ENCODE results near the gene MTFMT. TPM values are rescaled to one million over a fixed set of nuclear protein-coding genes. Genes with fewer than 3 reads are reported as not detected.

The MTFMT gene
- total RNA-seq, 1 donor from 2014 or later = 13.5 TPM

DNA sequence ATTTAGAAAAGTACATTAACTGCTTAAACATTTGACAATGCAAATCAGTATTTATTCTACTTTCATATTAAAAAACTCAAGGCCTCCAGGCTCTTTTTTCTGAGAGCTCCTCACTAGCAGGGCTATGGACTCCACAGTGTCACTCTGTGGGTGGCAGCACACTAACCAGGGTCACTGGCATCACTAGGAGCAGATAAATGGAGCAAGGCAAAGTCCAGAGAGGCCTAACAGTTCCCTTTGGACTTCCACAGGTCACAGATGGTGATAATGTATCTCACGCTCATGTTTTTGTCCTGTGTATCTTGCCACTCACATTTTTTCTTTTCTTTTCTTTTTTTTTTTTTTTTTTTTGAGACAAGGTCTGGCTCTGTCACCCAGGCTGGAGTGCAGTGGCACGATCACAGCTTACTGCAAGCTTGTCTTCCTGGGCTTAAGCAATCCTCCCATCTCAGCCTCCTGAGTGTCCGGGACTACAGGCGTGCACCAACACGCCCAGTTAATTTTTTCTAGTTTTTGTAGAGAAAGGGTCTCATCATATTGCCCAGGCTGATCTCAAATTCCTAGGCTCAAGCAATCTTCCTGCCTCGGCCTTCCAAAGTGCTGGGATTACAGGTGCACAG, 47.5 kb downstream of the MTFMT start:
- no peak overlapping the region for H3K4me3 Mint-ChIP-seq
- H3K4me1 Mint-ChIP-seq = peaks cover 24% of the 10 kb centered on the region
- no peaks in the 10 kb centered on the region for H3K27me3 Mint-ChIP-seq
- ChIA-PET CTCF (no interaction called here), POLR2A (interaction anchor here (0.6 to 0.7 kb wide), 4 partner anchors 25 to 910 kb away, joined by 5 to 9 read pairs (median 6); no protein-coding TSS in a partner anchor)
- DNase-seq (no peak), ATAC-seq (ENCODE audit: low read depth) (no peak)
- no peaks in the 10 kb centered on the region for H3K9me3 Mint-ChIP-seq
- TF ChIP-seq, protein P1, sequence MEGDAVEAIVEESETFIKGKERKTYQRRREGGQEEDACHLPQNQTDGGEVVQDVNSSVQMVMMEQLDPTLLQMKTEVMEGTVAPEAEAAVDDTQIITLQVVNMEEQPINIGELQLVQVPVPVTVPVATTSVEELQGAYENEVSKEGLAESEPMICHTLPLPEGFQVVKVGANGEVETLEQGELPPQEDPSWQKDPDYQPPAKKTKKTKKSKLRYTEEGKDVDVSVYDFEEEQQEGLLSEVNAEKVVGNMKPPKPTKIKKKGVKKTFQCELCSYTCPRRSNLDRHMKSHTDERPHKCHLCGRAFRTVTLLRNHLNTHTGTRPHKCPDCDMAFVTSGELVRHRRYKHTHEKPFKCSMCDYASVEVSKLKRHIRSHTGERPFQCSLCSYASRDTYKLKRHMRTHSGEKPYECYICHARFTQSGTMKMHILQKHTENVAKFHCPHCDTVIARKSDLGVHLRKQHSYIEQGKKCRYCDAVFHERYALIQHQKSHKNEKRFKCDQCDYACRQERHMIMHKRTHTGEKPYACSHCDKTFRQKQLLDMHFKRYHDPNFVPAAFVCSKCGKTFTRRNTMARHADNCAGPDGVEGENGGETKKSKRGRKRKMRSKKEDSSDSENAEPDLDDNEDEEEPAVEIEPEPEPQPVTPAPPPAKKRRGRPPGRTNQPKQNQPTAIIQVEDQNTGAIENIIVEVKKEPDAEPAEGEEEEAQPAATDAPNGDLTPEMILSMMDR (IDR thresholded peaks at IDR 0.05) = no peak
- H3K27ac Mint-ChIP-seq = no peak overlapping the region
- intact Hi-C loops (cut with micrococcal nuclease) = no loop called here
- H3K36me3 Mint-ChIP-seq (ENCODE audit: low read depth) = peaks cover 56% of the 10 kb centered on the region

DNA sequence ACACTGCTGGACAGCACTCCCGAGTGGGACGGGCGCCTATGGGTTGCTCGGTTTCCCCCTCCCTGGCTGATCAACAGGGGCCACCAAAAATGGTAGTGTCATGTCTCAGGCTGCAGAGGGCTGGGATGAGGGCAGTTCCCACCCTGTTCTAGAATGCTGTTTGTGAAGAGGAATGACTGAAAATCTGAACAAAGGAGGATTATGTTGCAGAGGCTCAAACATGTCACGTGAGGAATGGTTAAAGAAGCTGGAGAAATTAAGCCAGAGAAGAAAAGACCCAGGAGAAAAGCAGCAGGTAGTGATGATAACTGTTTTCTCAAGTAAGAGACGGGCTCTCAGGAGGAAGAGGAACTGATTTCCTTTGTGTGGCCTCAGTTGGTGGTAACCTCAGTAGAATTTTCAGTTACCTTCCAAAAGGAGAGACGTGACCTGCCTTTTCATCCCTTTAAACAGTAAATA, 50.2 kb downstream of the MTFMT start:
- ChIA-PET CTCF (no interaction called here), POLR2A (no interaction called here)
- Mint-ChIP-seq H3K36me3 (ENCODE audit: low read depth) (peaks cover 67% of the 10 kb centered on the region), H3K27me3 (no peaks in the 10 kb centered on the region), H3K27ac (no peak overlapping the region), H3K4me3 (no peak overlapping the region), H3K4me1 (peaks cover 5% of the 10 kb centered on the region), H3K9me3 (no peaks in the 10 kb centered on the region)
- no peak for DNase-seq
- no peak for ATAC-seq (ENCODE audit: low read depth)
- intact Hi-C loops (cut with micrococcal nuclease) = no loop called here
- TF ChIP-seq, protein P1 (IDR thresholded peaks at IDR 0.05) = no peak

DNA sequence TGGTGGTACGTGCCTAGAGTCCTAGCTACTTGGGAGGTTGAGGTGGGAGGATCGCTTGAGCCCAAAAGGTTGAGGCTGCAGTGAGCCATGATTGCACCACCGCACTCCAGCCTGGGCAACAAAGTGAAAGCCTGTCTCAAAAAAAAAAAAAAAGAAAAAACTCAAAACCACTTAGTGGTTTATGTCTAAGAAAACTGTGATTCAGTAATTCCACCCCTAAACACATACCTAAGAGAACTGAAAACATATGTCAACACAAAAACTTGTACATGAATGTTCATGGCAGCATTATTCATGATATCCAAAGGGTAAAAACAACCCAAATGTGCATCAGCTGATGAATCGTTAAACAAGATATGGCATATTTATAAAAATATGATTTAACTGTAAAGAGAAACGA, 54.0 kb downstream of the MTFMT start:
- no peak for ATAC-seq (ENCODE audit: low read depth)
- Mint-ChIP-seq H3K36me3 (ENCODE audit: low read depth) (peaks cover 68% of the 10 kb centered on the region), H3K27me3 (no peaks in the 10 kb centered on the region), H3K4me3 (no peak overlapping the region), H3K27ac (no peak overlapping the region), H3K4me1 (no peaks in the 10 kb centered on the region), H3K9me3 (no peaks in the 10 kb centered on the region)
- intact Hi-C loops (cut with micrococcal nuclease) = no loop called here
- POLR2A ChIA-PET = no interaction called here
- CTCF ChIA-PET = no interaction called here
- TF ChIP-seq, protein P1 (IDR thresholded peaks at IDR 0.05) = no peak
- DNase-seq = no peak

DNA sequence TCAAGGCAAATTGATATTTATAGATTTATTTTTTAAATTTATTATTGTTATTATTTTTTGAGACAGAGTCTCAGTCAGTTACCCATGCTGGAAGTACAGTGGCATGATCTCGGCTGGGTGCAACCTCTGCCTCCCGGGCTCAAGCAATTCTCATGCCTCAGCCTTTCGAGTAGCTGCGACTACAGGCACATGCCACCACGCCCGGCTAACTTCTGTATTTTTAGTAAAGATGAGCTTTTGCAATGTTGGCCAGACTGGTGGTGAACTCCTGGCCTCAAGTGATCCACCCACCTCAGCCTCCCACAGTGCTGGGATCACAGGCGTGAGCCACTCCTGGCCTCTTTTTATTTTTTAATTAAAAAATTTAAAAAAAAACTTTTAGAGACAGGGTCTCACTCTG, 58.7 kb downstream of the MTFMT start:
- peaks cover 64% of the 10 kb centered on the region for H3K36me3 Mint-ChIP-seq (ENCODE audit: low read depth)
- ChIA-PET POLR2A (no interaction called here), CTCF (interaction anchor here (0.5 kb wide), 1 partner anchor 24 kb away, joined by 4 read pairs; no protein-coding TSS in a partner anchor)
- intact Hi-C loops (cut with micrococcal nuclease) = no loop called here
- TF ChIP-seq, protein P1 (IDR thresholded peaks at IDR 0.05) = no peak
- no peak for ATAC-seq (ENCODE audit: low read depth)
- no peaks in the 10 kb centered on the region for H3K4me1 Mint-ChIP-seq
- H3K9me3 Mint-ChIP-seq = no peaks in the 10 kb centered on the region
- H3K4me3 Mint-ChIP-seq = no peak overlapping the region
- no peak overlapping the region for H3K27ac Mint-ChIP-seq
- no peak for DNase-seq
- no peaks in the 10 kb centered on the region for H3K27me3 Mint-ChIP-seq

DNA sequence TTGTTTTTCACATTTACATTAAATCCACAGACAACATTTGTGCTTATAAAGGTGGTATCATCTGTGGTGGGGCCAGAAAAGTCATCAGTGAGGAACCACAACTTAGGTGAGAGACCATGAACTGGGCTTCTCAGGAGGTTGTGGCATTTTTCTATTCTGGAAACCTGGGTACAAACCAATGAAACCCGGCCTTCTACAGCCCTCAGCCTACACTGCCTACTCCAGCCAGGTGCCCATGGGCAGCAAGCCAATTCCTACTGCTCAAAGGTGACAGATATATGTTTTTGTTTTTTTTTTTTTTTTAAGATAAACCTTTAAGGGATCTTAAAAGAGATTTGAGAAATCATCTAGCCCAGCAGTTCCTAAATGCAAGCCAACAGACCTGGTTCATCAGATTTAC, 60.0 kb downstream of the MTFMT start:
- no peaks in the 10 kb centered on the region for H3K9me3 Mint-ChIP-seq
- H3K27ac Mint-ChIP-seq = no peak overlapping the region
- ChIA-PET POLR2A (no interaction called here), CTCF (no interaction called here)
- peaks cover 69% of the 10 kb centered on the region for H3K36me3 Mint-ChIP-seq (ENCODE audit: low read depth)
- no peaks in the 10 kb centered on the region for H3K4me1 Mint-ChIP-seq
- intact Hi-C loops (cut with micrococcal nuclease) = no loop called here
- no peaks in the 10 kb centered on the region for H3K27me3 Mint-ChIP-seq
- DNase-seq (no peak), ATAC-seq (ENCODE audit: low read depth) (no peak)
- TF ChIP-seq, protein P1 (IDR thresholded peaks at IDR 0.05) = no peak
- H3K4me3 Mint-ChIP-seq = no peak overlapping the region

All from activated B cell treated with CpG ODN at 0.5 μM for 24 hours (primary cell).